LHCN-M2 (cell line): Measurements from ENCODE around the gene SNAPC5. TPM values are rescaled to one million over a fixed set of nuclear protein-coding genes. Genes with fewer than 3 reads are reported as not detected.
A peak's percentile ranks its signal among the peaks of the same experiment; 100 is the strongest.
"Not testable (repeated sequence)": the region's sequence is repeated elsewhere in the genome, so short reads cannot be mapped to it uniquely, and the experiment has no call there.

Experiments used
- DNase-seq: peaks from one replicate; pipeline ENCODE4 v3.0.0-alpha.2; 2012; ENCODE audit warnings: low read depth
- polyA plus RNA-seq: library from polyadenylated mRNA; unstranded; fragments of >200 nt; gene quantifications from one replicate; pipeline ENCODE4 v1.2.1, GENCODE V29; 2012; ENCODE audit warnings: missing spikeins
- total RNA-seq: library from RNA; depleted of rRNA; stranded (reverse); fragments of >200 nt; gene quantifications from 2 replicates; pipeline ENCODE4 v1.2.3, GENCODE V29; 2014; rRNA removed

SNAPC5 gene, protein sequence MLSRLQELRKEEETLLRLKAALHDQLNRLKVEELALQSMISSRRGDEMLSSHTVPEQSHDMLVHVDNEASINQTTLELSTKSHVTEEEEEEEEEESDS
- total RNA-seq, result 14.5 and 17.6 TPM in 2 replicates
- 18.5 TPM for polyA plus RNA-seq

- peak; percentile 90 for DNase-seq
Measured at GRCh38 chr15:66497502-66498455, at the start of gene SNAPC5. Gene SNAPC5 (minus strand): TSS chr15:66497762. CDS start chr15:66497731, 31 bp downstream.

DNA sequence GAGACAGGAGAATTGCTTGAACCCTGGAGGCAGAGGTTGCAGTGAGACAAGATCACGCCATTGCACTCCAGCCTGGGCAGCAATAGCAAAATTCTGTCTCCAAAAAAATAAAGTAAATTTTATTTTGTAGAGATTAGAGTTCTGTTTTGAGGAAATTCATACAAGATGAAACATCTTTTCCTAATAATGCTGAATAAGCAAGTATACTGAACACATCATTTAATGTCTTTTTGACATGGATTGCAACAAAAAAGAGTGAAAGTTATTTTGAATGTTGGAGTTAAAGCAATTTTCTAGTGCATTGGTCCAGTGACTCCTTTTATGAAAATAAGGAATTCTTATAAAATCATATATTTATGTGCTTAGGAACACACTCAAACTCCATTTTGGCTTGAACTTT lies 47.7 kb upstream of the SNAPC5 start:
- no peak for DNase-seq

DNA sequence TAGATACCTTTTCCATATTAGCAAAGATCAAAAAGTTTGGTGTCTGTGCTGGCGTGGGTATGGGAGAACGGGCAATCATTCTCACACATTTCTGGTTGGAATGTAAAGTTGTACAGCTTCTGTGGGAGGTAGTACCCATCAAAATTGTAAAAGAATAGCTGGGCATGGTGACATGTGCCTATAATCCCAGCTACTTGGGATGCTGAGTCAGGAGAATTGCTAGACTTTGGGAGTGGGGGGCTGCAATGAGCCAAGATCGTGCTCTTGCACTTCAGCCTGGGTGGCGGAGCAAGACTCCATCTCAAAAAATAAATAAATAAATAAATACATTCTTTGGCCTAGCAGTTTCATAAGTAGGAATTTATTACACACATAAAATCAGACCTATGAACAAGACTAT lies 45.3 kb upstream of the SNAPC5 start:
- DNase-seq, result no peak

DNA sequence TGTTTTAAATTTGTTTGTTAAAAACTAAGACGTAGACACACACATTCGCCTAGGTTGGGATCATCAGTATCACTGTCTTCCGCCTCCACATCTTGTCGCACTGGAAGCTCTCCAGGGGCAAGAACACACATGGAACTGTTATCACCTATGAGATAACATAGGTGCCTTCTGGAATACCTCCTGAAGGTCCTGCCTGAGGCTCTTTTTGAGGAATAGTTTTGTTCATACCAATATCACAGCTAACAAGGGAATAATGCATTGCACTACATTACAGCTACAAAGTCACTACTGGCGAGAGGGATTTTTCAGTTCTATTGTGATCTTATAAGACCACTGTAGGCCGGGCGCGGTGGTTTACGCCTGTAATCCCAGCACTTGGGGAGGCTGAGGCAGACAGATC lies 37.5 kb upstream of the SNAPC5 start:
- DNase-seq, result no peak

DNA sequence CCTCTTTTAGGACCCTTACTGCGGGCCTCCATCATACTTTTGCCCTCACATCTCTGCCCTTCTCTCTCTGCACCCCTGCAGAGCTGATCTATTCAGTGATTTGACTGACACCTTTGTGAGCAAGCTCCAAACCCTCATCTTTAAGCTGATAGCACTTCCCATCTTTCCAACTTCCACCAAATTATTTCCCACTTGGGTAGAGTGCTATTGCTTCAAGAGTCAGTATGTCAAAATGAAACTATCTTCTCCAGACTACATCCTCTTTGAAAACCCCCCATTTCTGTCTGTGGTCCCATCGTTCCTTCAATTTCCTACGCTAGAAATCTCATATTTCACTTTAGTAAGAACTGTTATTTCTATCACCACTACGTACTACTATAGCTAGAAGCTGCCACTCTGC lies 27.3 kb upstream of the SNAPC5 start:
- DNase-seq, result no peak

- no peak for DNase-seq
Measured at GRCh38 chr15:66523926-66524325, 26.4 kb upstream of the SNAPC5 start.

- peak; percentile 12 for DNase-seq
Measured at GRCh38 chr15:66515901-66516322, 18.4 kb upstream of the SNAPC5 start.

DNA sequence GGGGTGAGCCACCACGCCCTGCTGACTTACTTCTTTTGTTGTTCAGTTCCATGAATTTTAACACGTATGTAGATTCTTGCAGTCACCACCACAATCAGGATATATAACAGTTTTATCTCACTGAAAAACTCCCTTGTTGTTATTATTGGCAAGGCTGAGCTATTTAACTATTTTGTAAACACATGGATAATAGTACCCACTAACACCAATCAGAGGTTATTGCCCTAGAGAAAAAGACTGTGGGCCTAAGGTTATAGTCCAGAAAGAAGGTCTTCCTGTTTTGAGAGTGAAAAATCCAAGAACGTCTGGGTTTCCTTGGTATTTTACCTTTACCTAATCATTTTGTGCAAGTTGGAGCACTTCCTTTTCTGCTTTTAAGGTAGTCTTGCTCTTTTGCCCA lies 17.0 kb upstream of the SNAPC5 start:
- no peak for DNase-seq

- no peak for DNase-seq
Measured at GRCh38 chr15:66508293-66508883, 10.8 kb upstream of the SNAPC5 start.

GRCh38 chr15:66505818-66506217 lies 8.3 kb upstream of the SNAPC5 start:
- DNase-seq, result no peak

DNA sequence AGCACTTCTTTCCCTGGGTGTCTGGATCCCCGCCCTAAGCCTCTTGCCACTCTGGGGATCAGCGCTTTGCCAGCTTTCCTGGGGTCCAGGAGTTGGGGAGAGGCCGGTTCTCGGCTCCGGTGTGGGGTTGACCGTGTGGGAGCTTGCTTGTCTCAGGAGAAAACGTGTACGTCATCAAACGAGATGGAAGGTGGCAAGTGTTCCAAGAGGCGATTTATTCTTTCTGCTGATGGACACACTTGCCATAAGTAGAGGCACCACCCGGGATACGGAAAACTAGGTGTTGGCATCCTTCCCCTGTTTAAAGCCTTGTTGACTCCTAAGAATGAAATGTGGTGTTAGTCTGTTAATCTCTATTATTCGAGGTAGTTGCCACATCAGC lies 7.9 kb upstream of the SNAPC5 start:
- peak; percentile 73 for DNase-seq

- DNase-seq, result peak; percentile 89
Measured at GRCh38 chr15:66504563-66505429, 7.2 kb upstream of the SNAPC5 start, which contains the start of the genes RPL4 and ZWILCH. Gene RPL4 (minus strand): TSS chr15:66504855. CDS start chr15:66504790, 65 bp downstream. Gene ZWILCH (plus strand): TSS chr15:66505326. CDS start chr15:66505339, 13 bp downstream.

DNA sequence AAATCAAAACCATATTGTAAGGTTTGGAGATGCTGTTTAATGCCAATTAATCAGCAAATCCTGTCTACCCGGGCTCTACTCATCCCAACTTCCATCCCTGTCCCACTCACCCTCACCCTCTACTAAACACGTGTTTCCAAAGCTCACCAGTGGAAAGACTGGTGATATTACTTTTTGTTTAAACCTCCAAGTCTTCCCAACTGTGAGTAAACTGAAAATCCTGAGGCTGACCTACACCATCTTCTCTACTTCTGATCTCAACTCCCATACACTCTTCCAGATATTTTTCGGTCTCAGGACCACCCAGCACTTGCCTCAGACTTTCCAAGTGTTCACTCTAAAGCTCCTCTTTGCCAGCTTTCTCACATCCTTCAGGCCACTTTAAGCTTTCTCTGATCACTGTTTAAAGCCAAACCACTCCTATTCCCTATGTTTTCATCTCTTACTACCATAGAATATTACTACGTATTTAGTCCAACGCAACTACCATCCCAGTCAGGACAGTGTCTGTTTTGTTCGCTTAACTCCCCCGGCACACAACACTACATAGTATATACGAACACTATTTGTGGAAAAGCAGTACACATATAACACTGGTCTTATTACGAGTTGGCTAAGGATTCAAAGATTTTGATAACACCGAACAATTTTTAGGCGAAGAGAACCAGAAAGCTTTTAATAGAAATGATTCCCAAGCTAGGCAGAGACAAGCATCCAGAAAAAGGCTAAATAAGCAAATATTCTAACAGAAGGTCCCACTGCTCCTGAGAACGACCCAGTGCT lies 6.4 kb upstream of the SNAPC5 start:
- DNase-seq, result no peak

- not testable (repeated sequence) for DNase-seq
Measured at GRCh38 chr15:66503041-66503648, 5.6 kb upstream of the SNAPC5 start.

DNA sequence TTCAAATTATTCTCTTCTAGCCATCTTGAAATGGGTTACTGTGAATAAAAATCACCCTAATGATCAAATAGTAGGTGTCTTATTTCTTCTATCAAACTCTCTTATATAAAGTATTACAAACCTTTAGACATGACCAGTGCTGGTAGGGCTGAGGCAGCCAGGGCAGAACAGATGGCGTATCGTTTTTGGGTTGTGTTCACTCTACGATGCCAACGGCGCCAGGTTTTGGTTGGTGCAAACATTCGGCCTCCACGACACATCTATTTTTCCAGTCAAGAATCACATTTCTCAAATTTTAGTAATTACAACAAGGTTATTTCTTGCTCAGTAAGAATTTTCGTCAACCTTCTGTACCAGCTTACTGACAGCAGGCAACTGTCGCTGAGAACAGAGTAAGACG lies 4.9 kb upstream of the SNAPC5 start:
- no peak for DNase-seq

DNA sequence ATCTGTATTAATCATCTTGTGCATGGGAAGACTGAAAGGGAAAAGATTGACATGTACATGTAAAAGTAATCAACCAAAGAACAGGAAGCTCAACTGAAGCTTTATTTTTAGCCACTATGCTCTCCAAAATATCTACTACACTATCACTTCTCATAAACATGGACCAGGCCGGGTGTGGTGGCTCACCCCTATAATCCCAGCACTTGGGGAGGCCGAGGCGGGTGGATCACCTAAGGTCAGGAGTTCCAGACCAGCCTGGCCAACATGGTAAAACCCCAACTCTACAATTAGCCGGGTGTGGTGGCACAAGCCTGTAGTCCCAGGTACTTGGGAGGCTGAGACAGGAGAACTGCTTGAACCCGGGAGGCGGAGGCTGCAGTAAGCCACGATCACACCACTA lies 2.8 kb upstream of the SNAPC5 start:
- not testable (repeated sequence) for DNase-seq

GRCh38 chr15:66498501-66499386 lies 1.2 kb upstream of the SNAPC5 start:
- peak; percentile 40 for DNase-seq

GRCh38 chr15:66496951-66497501 lies 536 bp downstream of the SNAPC5 start:
- no peak for DNase-seq

GRCh38 chr15:66494262-66494661 lies 3.3 kb downstream of the SNAPC5 start:
- no peak for DNase-seq
